ENCODE measurements around the gene KNL1. TPM values are rescaled to one million over a fixed set of nuclear protein-coding genes. Genes with fewer than 3 reads are reported as not detected.

Gene KNL1
- total and polyA plus RNA-seq, 10 of the 15 experiments (the other 5 are each of a cell fraction or from before 2014, with no cell fraction given): 10.9 to 55.5 (median 28.4) TPM

DNA sequence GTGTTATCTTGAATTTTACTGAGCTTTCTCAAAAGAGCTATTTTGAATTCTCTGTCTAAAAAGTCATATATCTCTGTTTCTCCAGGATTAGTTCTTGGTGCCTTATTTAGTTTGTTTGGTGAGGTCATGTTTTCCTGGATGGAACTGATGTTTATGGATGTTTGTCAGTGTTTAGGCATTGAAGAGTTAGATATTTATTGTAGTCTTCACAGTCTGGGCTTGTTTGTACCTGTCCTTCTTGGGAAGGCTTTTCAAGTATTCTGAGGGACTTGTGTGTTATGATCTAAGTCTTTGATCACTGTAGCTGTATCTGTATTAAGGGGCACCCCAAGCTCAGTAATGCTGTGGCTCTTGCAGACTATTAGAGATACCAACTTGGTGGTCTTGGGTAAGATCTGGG, 90.3 kb downstream of the KNL1 start (continued):
- TF ChIP-seq, protein P1, sequence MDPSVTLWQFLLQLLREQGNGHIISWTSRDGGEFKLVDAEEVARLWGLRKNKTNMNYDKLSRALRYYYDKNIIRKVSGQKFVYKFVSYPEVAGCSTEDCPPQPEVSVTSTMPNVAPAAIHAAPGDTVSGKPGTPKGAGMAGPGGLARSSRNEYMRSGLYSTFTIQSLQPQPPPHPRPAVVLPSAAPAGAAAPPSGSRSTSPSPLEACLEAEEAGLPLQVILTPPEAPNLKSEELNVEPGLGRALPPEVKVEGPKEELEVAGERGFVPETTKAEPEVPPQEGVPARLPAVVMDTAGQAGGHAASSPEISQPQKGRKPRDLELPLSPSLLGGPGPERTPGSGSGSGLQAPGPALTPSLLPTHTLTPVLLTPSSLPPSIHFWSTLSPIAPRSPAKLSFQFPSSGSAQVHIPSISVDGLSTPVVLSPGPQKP (IDR thresholded peaks at IDR 0.05; ENCODE audit: low read depth, low read length): no peak
- TF ChIP-seq, protein P2, sequence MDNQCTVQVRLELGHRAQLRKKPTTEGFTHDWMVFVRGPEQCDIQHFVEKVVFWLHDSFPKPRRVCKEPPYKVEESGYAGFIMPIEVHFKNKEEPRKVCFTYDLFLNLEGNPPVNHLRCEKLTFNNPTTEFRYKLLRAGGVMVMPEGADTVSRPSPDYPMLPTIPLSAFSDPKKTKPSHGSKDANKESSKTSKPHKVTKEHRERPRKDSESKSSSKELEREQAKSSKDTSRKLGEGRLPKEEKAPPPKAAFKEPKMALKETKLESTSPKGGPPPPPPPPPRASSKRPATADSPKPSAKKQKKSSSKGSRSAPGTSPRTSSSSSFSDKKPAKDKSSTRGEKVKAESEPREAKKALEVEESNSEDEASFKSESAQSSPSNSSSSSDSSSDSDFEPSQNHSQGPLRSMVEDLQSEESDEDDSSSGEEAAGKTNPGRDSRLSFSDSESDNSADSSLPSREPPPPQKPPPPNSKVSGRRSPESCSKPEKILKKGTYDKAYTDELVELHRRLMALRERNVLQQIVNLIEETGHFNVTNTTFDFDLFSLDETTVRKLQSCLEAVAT (IDR thresholded peaks at IDR 0.05): no peak
- TF ChIP-seq ZNF207 (IDR thresholded peaks at IDR 0.05; ENCODE audit: borderline replicate concordance) (no peak), RB1 (IDR thresholded peaks at IDR 0.05; ENCODE audit: borderline replicate concordance) (no peak), SIN3A (IDR thresholded peaks at IDR 0.05; ENCODE audit: low read depth, low read length) (no peak), SUZ12 (IDR thresholded peaks at IDR 0.05; ENCODE audit: unreplicated experiment) (no peak), POLR2AphosphoS2 (IDR thresholded peaks at IDR 0.05; ENCODE audit: low read depth, low read length) (no peak), EGR1 (IDR thresholded peaks at IDR 0.05; ENCODE audit: borderline replicate concordance in 1 of 2, low read depth in 2 of 2, low read length in 2 of 2) (no peak), CHD4 (IDR thresholded peaks at IDR 0.05) (no peak), IKZF2 (IDR thresholded peaks at IDR 0.05) (no peak)

- Histone ChIP-seq H4K20me1 (ENCODE audit: control insufficient read depth, insufficient read depth) (no peaks in the 10 kb centered on the region), H3K4me2 (ENCODE audit: control insufficient read depth, insufficient read depth) (no peak overlapping the region), H3K9me3 (replicated peaks; ENCODE audit: control insufficient read depth, insufficient read depth, low read length) (no peaks in the 10 kb centered on the region), H3K79me2 (ENCODE audit: control insufficient read depth, insufficient read depth, low read length) (no peaks in the 10 kb centered on the region), H3K36me3 (ENCODE audit: control insufficient read depth in 2 of 2, insufficient read depth in 2 of 2, low read length in 1 of 2) (no peaks in the 10 kb centered on the region), H3K9ac (ENCODE audit: control insufficient read depth, insufficient read depth, low read length) (no peak overlapping the region), H3K4me1 (ENCODE audit: control insufficient read depth, insufficient read depth, low read length) (no peaks in the 10 kb centered on the region), H3K4me3 (no peak overlapping the region), H3K27ac (ENCODE audit: control insufficient read depth, insufficient read depth) (no peak overlapping the region), H2AFZ (ENCODE audit: control insufficient read depth, low read depth, low read length) (no peak overlapping the region), H3K27me3 (replicated peaks in 1 of 2; ENCODE audit: control insufficient read depth in 2 of 2, insufficient read depth in 2 of 2, low read length in 1 of 2) (no peaks in the 10 kb centered on the region)
- WGBS (ENCODE audit: insufficient coverage, insufficient replicate concordance, low lambda C conversion rate, missing lambda C conversion rate): 100% methylated on average over 2 of the region's 2 CpGs
- FAIRE-seq (no peak), ATAC-seq (no peak), DNase-seq (ENCODE audit: low read depth, low spot score) (no peak)
- RAD21 ChIA-PET (ENCODE audit: unreplicated experiment): no interaction called here
- CTCF ChIA-PET: interaction anchor here (0.8 to 1.7 kb wide), 2 partner anchors 38 to 97 kb away, joined by 3 to 4 read pairs; no protein-coding TSS in a partner anchor
- intact Hi-C loops (cut with micrococcal nuclease; ENCODE audit: unreplicated experiment) (no loop called here), in situ Hi-C loops (cut with MboI) (no loop called here)
- BruUV-seq (replicated peaks): no TSS peak
- POLR2A ChIA-PET: no interaction called here
- SMC1A ChIA-PET (ENCODE audit: uncharacterized antibody, unreplicated experiment): interaction anchor here (0.6 to 2.1 kb wide), 3 partner anchors 9 to 846 kb away, joined by 3 to 6 read pairs (median 5); partner anchors contain the start of gene RAD51
- TF ChIP-seq NR2F1 (conservative IDR thresholded peaks at IDR 0.05) (no peak), ZNF274 (IDR thresholded peaks at IDR 0.05; ENCODE audit: insufficient read depth, insufficient read length) (no peak), E2F8 (IDR thresholded peaks at IDR 0.05; ENCODE audit: low read depth, partially characterized antibody) (no peak), MAX (IDR thresholded peaks at IDR 0.05; ENCODE audit: low read depth, low read length) (no peak), EGR1 (IDR thresholded peaks at IDR 0.05; ENCODE audit: borderline replicate concordance in 1 of 2, low read depth in 2 of 2, low read length in 2 of 2) (no peak), CHD1 (IDR thresholded peaks at IDR 0.05; ENCODE audit: low read depth, low read length) (no peak), POU2F2 (IDR thresholded peaks at IDR 0.05; ENCODE audit: borderline replicate concordance, low read depth, low read length) (no peak), KAT2A (conservative IDR thresholded peaks at IDR 0.05; ENCODE audit: control insufficient read depth, low read depth, low read length) (no peak)
Observed at GRCh38 chr15:40685376-40685775, 91.3 kb downstream of the KNL1 start.

Measured in GM12878 (cell line).